Stimulated activated CD4-positive, alpha-beta T cell treated with anti-CD3 and anti-CD28 coated beads, Interleukin-12 subunit alpha, Interleukin-12 subunit beta, amount 100 ng/mL, for 4 hours (primary cell): ENCODE data around the gene VAV2.

Experiments used
- DNase-seq: peaks from one replicate; pipeline ENCODE4 v3.0.0-alpha.2; 2020

Gene VAV2

DNA sequence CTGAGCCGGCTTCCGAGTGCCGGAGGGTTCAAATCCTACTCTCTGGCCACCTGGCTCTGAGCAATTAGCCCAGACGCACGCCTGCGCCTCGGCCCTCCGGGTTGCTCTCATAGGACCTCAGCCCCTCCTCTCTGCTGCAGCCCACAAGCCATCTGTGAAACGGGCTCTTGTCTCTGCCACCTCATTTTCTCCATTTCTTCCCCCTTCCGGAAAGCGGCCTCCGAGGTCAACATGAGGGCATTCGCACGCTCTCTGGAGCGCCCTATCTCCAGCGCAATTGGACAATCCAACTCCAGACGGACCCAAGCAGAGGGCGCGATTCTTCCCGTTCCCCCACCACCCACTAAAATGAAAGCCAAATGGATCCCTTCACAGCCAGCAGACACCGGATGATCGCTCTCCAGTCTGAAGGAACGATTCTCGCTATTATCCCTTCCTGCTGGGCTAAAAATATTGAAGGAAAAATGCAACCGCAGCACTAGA, 41.5 kb downstream of the VAV2 start:
- DNase-seq: no peak

DNA sequence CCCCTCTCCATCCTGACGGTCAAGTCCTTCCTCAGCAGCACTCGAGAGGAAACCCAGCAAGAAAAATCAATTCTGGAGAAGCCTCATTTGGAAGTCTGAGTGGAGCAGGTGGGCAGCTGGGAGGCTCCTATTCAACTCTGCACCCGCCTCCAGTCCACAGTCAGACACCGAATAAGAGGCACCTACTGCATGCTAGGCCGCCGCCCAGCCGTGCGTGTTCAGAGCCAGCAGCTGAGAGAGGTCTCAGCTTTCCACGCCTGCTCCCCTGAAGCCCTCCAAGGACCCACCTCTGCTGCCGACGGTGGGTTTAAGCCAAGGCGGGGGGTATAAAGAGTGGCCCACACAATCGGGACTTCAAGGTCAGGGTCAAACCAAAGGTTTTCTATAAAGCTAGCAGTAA, 41.9 kb downstream of the VAV2 start:
- DNase-seq: no peak

DNA sequence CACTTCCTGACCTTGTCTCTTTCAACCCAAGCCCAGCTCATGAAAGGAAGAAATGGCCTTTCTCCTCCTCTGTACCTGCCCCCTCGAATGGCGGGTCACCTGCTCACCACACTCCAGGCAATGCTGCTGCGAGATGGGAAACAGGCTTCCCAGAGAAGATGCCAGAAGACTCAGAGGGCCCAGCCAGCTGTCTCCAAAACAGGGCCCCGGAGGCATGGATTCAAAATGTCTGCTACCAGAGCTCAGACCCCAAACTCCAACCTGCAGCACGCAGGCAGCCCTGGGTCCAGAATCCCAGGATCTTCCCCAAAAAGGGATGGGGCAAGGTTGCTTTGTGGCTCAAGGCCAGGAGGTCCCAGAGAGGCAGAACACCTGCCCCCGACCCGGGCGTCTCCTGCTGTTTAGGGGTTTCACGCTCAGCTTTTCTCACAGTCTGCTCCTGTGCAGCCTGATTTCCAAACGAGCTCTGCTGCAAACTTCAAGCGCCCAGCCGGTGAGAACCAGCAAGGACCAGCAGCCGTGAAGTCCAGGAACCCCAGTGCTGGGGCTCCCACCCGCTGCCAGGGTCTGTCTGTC, 42.5 kb downstream of the VAV2 start:
- DNase-seq: no peak

DNA sequence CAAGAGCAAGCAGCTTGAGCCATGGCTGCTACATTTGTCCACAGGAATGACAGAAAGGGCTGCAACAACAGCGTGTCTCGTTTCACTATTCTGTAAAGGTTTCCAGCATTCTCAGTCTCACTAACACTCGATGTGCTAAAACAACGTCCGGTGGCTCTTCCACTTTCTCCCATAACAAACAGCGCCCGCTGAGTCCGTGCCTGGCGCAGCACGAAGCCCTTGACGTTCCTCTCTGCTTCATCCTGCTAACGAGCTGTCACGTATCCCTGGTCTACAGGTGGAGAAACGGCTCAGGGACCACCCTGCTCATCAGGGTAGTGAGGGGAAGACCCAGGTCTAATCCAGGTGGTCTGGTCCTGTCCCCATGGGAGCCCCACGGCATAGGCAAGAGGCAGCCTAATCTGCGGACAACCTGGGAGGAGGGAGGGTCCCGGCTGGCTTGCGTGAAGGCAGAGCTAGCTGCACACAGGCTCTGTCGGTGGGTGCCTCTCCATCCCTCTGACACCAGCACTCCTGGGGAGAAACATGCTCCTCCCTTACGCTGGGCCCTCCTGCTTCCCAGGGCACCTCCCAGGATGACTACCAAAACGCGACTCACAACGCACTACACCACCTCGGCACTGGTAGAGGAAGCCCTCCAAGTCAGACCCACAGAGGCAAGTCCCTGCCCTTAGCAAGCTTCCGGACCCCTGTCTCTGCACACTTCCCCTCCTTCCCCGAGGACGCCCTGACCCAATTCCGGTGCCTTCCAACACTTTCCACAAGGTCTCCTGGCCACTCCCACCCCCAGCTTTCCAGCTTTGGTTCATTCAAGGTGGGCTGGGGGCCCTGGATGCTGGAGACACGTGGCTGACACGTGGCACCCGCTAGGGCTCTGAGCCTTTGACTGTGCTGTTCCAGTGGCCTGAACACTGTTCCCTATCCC, 43.3 kb downstream of the VAV2 start:
- DNase-seq: no peak

DNA sequence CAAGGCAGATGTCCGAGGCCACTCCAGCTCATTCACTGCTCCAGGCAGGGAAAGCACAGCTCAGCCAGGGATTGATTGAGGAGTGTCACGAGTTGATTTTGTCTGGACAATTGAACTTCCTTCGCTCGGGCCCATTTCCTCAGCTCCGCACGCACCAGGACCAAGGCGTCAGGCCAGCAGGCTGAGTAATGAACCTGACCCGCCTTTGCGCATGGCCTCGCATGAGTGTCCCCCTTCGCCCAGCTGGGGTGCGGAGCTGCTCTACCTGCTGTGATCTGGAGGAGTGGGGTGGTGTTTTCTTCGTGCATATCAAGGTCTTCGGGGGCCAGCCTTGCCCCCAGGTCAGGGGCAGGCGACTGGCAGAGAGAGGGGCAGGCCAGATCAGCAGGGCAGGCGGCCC, 44.0 kb downstream of the VAV2 start:
- DNase-seq: no peak

DNA sequence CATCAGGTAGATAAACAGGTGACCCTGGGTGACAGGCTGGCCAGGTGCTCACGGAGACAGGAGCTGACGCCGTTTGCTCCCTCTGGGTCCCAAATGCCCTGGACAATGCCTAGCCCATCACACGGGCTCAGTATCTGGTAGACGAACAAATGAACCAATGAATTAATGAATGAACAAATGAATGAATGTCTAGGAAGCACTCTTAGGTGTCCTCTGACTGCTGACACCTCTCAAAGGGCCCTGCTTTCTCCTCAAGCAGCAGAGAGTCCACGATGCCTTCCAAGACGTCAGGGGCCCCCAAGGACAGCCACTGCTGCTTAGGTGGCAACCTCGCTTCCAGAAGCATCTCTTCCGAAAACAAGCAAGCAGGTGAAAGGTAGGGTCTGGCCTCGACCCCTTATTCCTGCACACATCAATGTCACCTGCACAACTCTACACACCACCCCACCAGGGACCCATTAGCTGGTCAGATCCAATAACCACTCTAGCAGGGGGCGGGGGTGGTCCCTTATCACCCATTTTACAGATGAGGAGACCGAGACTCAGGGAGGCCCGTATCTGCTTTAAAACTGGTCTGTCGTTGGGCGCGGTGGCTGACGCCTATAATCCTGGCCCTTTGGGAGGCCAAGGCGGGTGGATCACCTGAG, 45.2 kb downstream of the VAV2 start:
- DNase-seq: no peak

DNA sequence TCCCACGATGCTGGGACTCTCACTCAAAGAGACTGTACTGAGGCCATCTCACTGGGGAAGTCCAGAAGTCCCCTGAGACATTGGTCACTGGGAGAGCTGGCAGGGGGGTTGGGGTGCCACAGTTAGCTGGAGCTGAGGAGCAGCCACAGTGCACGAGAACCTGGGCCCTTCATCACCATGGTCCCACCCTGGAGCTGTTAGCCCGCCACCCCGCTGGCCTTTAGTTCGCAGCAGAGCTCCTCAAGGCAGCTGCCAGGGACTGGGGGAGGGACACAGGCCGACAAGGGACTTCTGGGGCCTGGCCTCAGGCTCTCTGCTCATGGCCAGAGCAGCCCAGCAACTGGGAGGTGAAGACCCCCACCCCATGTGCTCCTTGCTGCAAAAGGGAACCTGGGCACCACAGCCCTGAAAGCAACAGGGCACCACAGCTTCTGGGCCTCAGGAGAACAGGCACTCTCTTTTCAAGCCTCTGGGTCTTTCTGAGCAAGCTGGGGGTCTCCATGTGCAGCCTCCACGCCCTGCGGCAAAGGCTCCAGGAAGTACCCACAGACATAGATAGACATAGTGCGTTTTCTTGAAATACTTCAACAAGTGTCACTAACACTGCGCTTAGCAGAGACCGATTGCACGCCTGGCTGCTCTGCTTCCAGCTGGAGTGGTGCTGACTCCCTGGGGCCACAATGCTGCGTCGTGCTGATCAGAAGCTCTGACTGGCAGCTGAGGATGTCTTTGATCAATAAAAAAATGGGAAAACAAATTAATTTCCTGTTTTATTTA, 46.0 kb downstream of the VAV2 start:
- DNase-seq: no peak

DNA sequence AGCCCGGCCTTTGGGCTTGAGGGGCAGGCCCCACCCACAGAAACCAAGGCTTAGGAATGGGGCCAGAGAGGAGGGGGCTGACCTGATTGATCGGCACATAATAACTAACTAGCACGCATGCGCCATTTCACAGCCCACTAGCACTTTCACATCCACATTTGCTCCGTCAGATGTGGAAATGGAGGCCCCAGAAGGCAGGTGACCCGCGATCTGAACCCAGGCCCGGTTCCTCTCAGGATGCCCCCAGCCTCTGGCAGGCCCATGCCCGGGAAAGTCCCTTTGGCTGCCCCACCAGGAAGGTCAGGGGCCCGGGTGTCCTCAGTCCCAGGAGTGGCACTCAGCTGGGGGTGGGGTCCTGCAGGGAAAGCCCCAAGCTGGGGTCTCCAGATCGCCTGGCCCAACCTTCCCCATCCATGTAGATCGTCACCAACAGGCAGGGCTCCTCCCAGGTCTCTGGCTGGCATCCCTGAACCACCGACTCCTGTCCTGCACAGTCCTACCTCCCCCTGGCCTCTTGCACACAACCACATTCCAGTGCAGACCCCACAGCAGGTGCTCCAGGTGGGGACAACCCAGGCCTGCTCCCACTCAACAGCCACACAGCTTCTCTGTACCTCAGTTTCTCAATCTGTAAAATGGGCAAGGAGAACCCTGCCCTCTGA, 46.7 kb downstream of the VAV2 start:
- DNase-seq: no peak

DNA sequence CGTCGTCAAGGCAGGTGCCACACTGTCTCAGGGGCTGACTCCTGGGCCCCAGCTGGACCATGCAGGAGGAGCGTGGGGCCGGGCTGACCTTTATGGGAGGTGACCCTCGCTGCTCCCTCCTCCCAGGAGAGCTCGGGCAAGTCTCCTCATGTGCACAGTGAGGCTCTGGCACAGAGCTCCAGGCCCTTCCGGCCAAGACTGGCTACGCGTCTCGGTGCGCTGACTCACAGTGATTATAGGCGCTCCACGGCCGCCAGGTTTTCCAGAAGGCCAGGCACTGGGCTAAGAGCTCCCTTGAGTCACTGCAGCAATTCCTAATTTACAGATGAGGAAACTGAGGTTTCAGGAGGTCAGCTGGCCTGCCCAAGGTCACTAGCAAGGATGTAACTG, 47.4 kb downstream of the VAV2 start:
- no peak for DNase-seq

DNA sequence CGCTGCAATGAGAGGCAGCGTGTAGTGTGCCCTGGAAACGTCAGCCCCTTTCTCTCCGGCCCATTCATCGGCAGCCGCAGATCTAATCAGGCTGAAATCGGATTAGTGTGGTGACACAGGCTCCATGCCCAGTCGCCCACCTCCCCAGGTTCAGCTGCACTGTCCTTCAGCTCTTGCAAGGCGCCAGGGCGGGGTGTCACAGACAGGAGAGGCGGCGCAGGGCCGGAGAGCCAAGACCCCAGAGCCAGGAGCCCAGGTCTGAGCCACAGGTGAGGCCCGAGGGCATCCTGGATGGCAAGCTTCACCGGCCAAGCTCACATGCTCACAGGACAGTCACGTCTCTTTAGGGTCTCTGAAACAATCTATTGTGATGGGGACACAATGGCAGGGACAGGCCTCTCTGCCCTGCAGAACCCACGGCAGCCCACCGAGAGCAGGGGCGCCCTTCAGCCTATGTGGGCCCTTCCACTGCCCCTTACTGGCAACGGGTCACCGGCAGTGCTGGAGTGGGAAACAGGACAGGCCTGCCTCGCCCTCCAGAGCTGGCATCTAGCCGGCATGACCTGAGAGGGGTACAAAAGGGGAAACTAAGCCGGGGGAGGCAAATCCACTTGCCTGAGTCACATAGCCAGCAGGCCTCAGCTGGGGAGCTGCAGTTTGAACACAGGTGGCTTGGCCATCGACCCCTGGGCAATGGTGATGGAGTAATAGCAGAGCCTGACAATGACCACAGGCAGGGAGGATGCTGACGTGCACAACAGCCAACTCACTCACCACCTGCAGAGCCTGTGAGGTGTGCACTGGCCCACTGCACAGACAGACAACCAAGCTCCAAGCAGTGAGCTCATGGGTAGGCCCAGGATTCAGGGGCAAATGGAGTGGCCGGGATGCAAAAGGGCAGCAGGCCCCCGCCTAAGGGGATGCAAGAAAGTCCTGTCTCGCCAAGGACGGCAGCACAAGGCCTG, 48.1 kb downstream of the VAV2 start:
- DNase-seq: no peak

DNA sequence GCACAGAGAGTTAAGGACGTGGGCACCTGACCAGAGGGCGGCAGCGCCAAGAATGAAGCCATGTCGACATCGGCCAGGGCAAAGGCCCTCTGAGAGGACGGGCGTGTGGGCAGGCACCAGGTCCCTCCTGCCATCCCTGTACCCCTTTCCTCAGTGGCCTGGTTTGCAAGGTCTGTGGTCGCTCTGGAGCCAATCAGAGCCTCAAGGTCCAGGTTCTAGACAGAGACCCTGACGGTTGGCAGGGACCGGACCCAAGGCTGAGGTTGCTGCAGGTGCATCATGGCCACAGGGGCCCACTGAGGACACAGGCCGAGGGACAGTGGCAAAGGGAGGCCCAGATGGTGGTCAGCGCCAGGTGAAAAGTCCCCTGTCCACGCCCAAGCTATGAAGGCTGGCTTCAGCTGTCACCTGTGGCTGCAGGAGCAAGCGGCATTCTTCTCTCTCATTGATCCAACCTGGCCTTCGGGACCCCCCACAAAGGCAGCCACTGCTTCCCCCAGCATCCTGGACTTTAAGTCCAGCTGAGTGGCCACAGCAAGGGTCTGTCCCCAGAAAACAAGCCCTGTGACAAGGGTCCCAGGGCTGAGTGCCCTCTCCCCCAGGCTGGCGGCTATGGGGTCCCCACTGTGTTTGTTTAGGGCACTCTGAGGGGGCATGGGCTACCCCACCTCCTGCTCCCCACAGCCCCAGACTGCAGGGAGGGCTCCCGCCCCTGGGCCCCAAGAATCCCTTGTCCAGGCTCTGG, 48.9 kb downstream of the VAV2 start:
- DNase-seq: no peak

DNA sequence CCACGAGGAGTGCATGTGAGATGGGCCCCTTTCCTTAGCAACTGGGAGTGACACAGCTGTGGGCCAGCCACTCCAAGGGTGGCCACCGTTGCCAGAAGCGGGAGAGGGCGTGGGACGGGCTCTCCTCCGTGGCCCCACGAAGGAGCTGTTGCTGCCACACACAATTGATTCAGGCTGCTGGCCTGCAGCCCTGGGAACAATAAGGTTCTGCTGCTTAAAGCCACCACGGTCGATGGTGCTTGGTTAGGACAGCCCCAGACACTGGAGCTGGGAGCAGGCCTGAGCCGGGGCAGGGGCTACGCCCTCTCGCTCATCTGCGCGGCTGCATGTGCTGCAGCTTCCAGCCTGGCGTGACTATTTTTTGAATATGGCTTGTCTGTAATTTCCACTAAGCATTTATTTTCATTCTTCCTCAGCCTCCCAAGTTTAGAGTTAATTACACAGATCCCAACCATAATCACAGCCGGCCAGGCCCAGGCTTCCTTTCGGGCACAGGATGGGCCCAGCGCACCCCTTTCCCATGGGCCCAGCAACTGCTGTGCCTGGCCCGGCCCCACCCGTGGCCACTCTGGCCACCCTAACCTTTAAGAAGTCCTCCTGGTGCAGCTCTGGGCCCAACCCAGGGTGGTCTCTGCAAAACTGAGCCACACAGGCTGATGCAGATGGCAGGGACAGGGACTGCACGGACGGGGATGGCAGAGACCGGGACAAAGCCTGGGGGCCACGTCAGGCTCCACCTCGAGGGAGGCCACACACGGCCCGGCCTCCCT, 49.7 kb downstream of the VAV2 start:
- no peak for DNase-seq

DNA sequence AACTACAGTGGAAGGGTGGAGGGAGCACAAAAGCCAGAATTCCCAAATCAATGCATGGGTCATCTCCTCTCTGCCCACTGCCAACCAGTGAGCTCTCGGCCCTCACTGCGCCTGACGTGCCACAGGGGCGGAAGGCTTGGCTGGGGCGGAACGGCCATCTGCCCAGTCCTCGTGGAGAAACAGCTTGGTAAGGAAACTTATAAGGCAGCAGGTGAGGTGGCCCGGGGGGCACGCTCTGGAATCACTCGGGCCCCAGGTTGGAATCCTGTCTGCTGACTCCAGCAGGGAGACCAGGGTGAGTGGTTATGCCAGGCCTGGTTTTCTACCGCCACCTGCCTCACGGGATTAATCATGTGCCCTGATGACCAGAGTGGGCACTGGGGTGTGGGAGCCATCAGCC, 52.3 kb downstream of the VAV2 start:
- DNase-seq: no peak

DNA sequence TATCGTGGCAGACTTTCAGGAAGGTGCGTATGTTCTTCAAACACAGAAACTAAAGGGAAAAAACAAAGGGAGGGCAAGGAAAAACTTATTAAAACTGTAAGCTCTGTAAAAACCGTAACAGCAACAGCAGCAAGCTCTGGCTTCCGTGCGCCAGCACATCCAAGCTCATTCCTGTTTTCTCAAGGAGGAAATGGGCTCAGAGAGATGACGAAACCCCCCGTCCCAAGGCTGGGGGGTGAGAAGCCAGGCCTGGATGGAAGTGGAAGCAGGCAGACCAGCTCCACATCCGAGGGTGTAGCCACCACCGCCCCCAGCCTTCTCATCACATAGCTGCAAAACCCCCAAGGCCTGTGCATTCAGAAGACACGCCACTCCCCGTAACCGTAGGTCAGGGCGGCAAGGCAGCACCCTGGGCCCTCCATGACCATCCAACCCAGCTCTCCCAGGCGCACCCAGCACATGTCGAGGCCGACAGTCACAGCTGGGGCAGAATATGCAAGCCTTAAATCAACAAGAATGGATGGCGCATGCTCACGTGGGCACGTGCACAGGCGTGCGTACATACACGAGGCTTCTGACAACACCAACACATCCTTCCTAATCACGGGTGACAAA, 52.8 kb downstream of the VAV2 start:
- no peak for DNase-seq

DNA sequence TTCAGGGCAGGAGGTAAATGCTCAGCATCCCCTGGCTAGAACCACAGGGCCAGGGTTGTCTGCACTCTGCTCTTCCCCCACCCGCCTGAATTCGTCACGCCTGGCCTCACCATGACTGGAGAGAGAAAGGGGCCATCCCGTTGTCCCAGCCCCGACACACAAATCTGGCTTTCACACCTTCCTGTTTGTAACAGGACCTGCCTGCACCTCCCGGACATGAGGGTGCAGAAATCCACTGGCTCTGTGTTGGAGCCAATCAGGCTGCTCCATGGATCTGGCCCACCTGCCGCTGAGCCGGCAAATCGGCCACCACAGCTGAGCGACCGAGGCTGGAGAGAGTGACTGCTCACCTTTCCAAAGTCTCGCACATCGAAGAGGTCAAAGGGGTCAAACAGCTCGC, 53.4 kb downstream of the VAV2 start:
- no peak for DNase-seq

DNA sequence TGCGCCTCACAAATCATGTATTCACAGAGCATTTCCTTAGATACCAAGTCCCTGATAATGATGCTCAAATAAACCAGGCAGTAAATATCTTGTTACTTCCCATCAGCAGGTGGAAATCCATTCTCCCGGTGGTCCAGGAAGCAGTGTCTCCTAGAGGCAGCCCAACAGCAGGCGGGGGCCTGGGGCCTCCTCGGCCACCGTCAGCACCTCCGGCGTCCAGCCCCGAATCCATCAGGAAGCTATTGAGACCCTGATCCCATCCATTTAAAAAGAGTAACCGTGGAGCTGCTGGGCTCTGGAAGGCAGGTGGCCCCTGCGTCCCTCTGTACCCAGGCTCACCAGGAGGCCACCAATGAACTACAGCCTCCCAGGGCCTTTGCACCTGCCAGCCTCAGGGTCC, 54.0 kb downstream of the VAV2 start:
- no peak for DNase-seq

DNA sequence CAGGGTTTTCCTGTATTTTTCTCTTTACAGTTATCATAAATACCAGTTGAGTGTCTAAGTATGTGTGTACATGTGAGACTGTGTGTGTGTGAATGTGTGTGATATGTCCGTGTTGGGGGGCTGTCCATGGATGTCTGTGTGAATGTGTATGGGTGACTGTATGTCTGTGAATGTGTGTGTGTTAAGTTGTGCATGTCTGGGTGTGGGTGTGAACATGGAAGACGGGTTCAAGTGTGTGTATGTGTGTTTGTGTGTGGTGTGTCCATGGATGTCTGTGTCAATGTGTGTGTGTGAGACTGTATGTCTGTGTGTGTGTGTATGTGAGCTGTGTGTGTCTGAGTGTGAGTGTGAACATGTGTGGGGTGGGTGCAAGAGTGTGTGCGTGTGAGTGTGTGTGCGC, 55.0 kb downstream of the VAV2 start:
- no peak for DNase-seq

DNA sequence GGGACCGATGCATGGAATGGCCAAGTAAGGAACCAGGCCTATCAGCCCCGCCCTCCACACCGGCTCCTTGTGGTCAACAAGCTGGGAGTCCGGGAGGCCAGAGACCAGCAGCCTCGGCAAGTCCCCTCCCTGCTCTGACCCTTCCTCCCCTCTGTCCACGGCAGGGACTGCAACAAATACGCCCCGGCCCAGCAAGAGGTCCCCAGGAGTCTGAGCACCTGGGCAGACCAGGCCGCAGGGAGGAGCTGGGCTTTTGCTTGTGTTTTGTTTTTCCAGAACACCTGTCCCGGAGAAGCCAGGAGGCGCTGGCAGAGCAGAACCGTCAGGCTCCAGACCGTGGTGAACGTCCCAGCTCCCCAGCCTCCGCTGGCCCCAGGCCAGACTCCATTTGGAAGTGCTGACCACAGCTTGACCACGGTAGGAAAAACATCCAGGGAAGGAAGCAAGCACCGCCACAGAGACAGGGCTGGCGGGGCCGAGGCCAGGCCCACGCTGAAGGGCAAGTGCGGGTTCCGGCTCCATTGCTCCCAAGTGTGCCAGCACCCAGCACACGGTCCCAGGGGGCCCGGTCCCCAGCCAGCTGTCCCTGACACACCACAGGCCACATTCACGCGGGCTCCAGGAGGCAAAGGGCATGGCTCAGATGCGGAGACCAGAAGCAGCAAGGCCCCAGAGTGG, 56.7 kb downstream of the VAV2 start:
- no peak for DNase-seq
